VCaP (cell line): Measurements from ENCODE around the gene GRM7.

Source experiments
- H3K27ac ChIP-seq: fragments of 450-650 bp; 2 replicates; pipeline ENCODE4 v1.5.1; 2017
- TF ChIP-seq, protein P1 (sequence below): fragments of 450-650 bp; conservative IDR thresholded peaks from 2 replicates; pipeline ENCODE4 v1.5.1; 2017; ENCODE audit warnings: mild to moderate bottlenecking, moderate library complexity

GRM7 gene

GRCh38 chr3:7290077-7290825 lies 429.3 kb downstream of the GRM7 start:
- H3K27ac ChIP-seq = no peak overlapping the region
- TF ChIP-seq, protein P1, sequence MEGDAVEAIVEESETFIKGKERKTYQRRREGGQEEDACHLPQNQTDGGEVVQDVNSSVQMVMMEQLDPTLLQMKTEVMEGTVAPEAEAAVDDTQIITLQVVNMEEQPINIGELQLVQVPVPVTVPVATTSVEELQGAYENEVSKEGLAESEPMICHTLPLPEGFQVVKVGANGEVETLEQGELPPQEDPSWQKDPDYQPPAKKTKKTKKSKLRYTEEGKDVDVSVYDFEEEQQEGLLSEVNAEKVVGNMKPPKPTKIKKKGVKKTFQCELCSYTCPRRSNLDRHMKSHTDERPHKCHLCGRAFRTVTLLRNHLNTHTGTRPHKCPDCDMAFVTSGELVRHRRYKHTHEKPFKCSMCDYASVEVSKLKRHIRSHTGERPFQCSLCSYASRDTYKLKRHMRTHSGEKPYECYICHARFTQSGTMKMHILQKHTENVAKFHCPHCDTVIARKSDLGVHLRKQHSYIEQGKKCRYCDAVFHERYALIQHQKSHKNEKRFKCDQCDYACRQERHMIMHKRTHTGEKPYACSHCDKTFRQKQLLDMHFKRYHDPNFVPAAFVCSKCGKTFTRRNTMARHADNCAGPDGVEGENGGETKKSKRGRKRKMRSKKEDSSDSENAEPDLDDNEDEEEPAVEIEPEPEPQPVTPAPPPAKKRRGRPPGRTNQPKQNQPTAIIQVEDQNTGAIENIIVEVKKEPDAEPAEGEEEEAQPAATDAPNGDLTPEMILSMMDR = no peak

GRCh38 chr3:7292362-7292761 lies 431.4 kb downstream of the GRM7 start:
- TF ChIP-seq, protein P1 = no peak
- no peak overlapping the region for H3K27ac ChIP-seq

DNA sequence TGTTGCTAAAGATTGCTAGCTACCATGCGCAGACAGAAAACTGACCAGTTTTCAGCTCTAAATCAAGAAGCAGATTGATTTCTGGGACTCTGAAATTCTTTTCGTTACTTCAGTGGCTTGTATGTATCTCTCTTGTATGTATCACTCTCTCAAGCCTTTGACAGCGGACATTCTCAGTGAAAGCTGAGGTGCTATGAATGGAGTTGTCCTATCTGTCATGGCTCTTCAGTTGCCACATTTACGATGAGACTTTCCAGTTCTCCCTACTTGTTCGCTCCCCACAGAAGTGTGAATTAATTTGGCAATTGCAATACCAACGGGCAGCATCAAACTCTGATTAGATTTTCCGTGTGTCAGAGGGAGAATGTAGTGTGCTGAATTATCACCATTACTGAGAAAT lies 432.4 kb downstream of the GRM7 start:
- TF ChIP-seq, protein P1 = no peak
- H3K27ac ChIP-seq = no peak overlapping the region

GRCh38 chr3:7305561-7305960 lies 444.6 kb downstream of the GRM7 start:
- TF ChIP-seq, protein P1 = no peak
- H3K27ac ChIP-seq = no peak overlapping the region

- TF ChIP-seq, protein P1 = no peak
- no peak overlapping the region for H3K27ac ChIP-seq
These were observed 446.0 kb downstream of the GRM7 start for GRCh38 chr3:7306901-7307300.

GRCh38 chr3:7307410-7307809 lies 446.5 kb downstream of the GRM7 start:
- TF ChIP-seq, protein P1 = no peak
- no peak overlapping the region for H3K27ac ChIP-seq

DNA sequence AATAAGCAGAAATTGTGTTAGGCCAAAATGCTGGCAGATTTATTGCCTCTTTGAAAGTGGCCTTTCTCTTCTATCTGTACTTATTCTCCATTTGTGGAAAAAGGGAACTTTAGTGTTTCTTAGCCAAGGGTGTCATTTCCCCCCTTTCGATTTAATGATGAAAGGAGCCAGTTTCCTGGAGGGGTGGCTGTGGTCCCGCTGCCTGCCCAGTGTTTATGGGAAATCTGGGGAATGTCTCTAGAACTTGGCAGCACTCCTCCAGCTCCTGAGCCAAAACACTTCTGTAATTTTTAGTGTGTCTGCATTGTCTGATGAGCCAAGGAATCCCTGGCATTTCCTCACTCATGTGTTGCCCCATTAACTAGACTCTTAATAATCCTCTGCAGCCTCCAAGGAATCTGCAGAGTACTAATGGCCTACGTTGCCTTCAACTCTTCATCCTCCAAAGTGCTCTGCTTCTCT lies 448.8 kb downstream of the GRM7 start:
- TF ChIP-seq, protein P1 = no peak
- no peak overlapping the region for H3K27ac ChIP-seq
